GM18526 (cell line): ENCODE data around the gene C10orf143.

Experiments
- POLR2A ChIP-seq: IDR thresholded peaks from 3 replicates; pipeline ENCODE4 v1.6.1; 2011; ENCODE audit not compliant: insufficient read length; ENCODE audit errors: extremely low read depth

Gene C10orf143

GRCh38 chr10:130026670-130027456, 83.8 kb downstream of the C10orf143 start:
- no peak for TF ChIP-seq POLR2A

- TF ChIP-seq POLR2A: no peak
Measured at GRCh38 chr10:130025811-130026485, 84.7 kb downstream of the C10orf143 start.

- TF ChIP-seq POLR2A: no peak
Measured at GRCh38 chr10:130025326-130025725, 85.3 kb downstream of the C10orf143 start.

GRCh38 chr10:130024779-130025325, 85.8 kb downstream of the C10orf143 start:
- no peak for TF ChIP-seq POLR2A

GRCh38 chr10:130023454-130024230, 87.0 kb downstream of the C10orf143 start:
- no peak for TF ChIP-seq POLR2A

GRCh38 chr10:130022511-130023299, 87.9 kb downstream of the C10orf143 start:
- TF ChIP-seq POLR2A: no peak

GRCh38 chr10:130022086-130022485, 88.5 kb downstream of the C10orf143 start:
- no peak for TF ChIP-seq POLR2A

- TF ChIP-seq POLR2A: no peak
Measured at GRCh38 chr10:130021383-130021950, 89.2 kb downstream of the C10orf143 start.

- no peak for TF ChIP-seq POLR2A
Measured at GRCh38 chr10:130020651-130021382, 89.8 kb downstream of the C10orf143 start.

GRCh38 chr10:130018730-130019185, 91.9 kb downstream of the C10orf143 start:
- no peak for TF ChIP-seq POLR2A

- TF ChIP-seq POLR2A: no peak
Measured at GRCh38 chr10:130018265-130018664, 92.4 kb downstream of the C10orf143 start.

GRCh38 chr10:130017631-130018022, 93.0 kb downstream of the C10orf143 start:
- no peak for TF ChIP-seq POLR2A

- no peak for TF ChIP-seq POLR2A
Measured at GRCh38 chr10:130016993-130017630, 93.5 kb downstream of the C10orf143 start.
